ACC112 (cell line): ENCODE data around the gene SCAPER.
"Not testable (repeated sequence)": the region's sequence is repeated elsewhere in the genome, so short reads cannot be mapped to it uniquely, and the experiment has no call there.

Experiments used
- H2AFZ ChIP-seq: fragments of 200-600 bp; sonication (generic); one replicate; pipeline ENCODE4 v1.6.0; 2017; ENCODE audit warnings: antibody characterized with exemption, low read length; ENCODE audit not compliant: unreplicated experiment
- H3K27ac ChIP-seq: fragments of 200-600 bp; sonication (generic); 2 replicates; pipeline ENCODE4 v1.5.1; 2014; ENCODE audit warnings: low read depth, mild to moderate bottlenecking, antibody characterized with exemption, low read length, moderate library complexity
- H3K27me3 ChIP-seq: fragments of 200-600 bp; sonication (generic); 2 replicates; pipeline ENCODE4 v1.6.1; 2014; ENCODE audit warnings: mild to moderate bottlenecking, antibody characterized with exemption, low read length, moderate library complexity, mixed read lengths; ENCODE audit not compliant: insufficient read depth
- H3K36me3 ChIP-seq: fragments of 200-600 bp; sonication (generic); 2 replicates; pipeline ENCODE4 v1.6.1; 2016; ENCODE audit warnings: mild to moderate bottlenecking, antibody characterized with exemption, low read length, moderate library complexity, mixed read lengths; ENCODE audit not compliant: insufficient read depth
- H3K4me1 ChIP-seq: fragments of 200-600 bp; sonication (generic); one replicate; pipeline ENCODE4 v1.6.1; 2016; ENCODE audit warnings: low read length, mixed read lengths; ENCODE audit not compliant: insufficient read depth, unreplicated experiment, control insufficient read depth
- H3K4me3 ChIP-seq: fragments of 200-600 bp; sonication (generic); 2 replicates; pipeline ENCODE4 v1.5.1; 2014; ENCODE audit warnings: mild to moderate bottlenecking, low read depth, low read length
- H3K79me2 ChIP-seq: fragments of 200-600 bp; sonication (generic); one replicate; pipeline ENCODE4 v1.6.0; 2016; ENCODE audit warnings: low read length; ENCODE audit not compliant: control insufficient read depth, unreplicated experiment, insufficient read depth

The SCAPER gene

GRCh38 chr15:76823890-76824289, 81.2 kb downstream of the SCAPER start:
- Histone ChIP-seq H3K79me2 (peaks cover 4% of the 10 kb centered on the region), H3K27ac (no peak overlapping the region), H3K27me3 (no peaks in the 10 kb centered on the region), H2AFZ (no peak overlapping the region), H3K4me3 (no peak overlapping the region), H3K36me3 (no peaks in the 10 kb centered on the region), H3K4me1 (no peaks in the 10 kb centered on the region)

- H3K79me2 ChIP-seq, result peaks cover 4% of the 10 kb centered on the region
- H3K27me3 ChIP-seq, result no peaks in the 10 kb centered on the region
- H3K4me1 ChIP-seq, result no peaks in the 10 kb centered on the region
- H3K36me3 ChIP-seq, result no peaks in the 10 kb centered on the region
- no peak overlapping the region for H3K27ac ChIP-seq
- H2AFZ ChIP-seq, result no peak overlapping the region
- H3K4me3 ChIP-seq, result no peak overlapping the region
Measured at GRCh38 chr15:76823303-76823702, 81.8 kb downstream of the SCAPER start.

- not testable (repeated sequence) for H3K79me2 ChIP-seq, H2AFZ ChIP-seq, H3K27ac ChIP-seq, H3K4me3 ChIP-seq, H3K4me1 ChIP-seq, H3K36me3 ChIP-seq, H3K27me3 ChIP-seq
Measured at GRCh38 chr15:76818926-76819325, 86.2 kb downstream of the SCAPER start.

- no peaks in the 10 kb centered on the region for H3K79me2 ChIP-seq
- H3K36me3 ChIP-seq, result no peaks in the 10 kb centered on the region
- H3K27me3 ChIP-seq, result no peaks in the 10 kb centered on the region
- H3K4me3 ChIP-seq, result no peak overlapping the region
- no peak overlapping the region for H2AFZ ChIP-seq
- no peaks in the 10 kb centered on the region for H3K4me1 ChIP-seq
- no peak overlapping the region for H3K27ac ChIP-seq
Measured at GRCh38 chr15:76815421-76815820, 89.7 kb downstream of the SCAPER start.

GRCh38 chr15:76812381-76812780, 92.8 kb downstream of the SCAPER start:
- Histone ChIP-seq H3K79me2 (no peaks in the 10 kb centered on the region), H3K4me3 (no peak overlapping the region), H3K27me3 (no peaks in the 10 kb centered on the region), H3K4me1 (no peaks in the 10 kb centered on the region), H2AFZ (no peak overlapping the region), H3K36me3 (no peaks in the 10 kb centered on the region; the same call in 1 of the 2 replicates), H3K27ac (no peak overlapping the region)

DNA sequence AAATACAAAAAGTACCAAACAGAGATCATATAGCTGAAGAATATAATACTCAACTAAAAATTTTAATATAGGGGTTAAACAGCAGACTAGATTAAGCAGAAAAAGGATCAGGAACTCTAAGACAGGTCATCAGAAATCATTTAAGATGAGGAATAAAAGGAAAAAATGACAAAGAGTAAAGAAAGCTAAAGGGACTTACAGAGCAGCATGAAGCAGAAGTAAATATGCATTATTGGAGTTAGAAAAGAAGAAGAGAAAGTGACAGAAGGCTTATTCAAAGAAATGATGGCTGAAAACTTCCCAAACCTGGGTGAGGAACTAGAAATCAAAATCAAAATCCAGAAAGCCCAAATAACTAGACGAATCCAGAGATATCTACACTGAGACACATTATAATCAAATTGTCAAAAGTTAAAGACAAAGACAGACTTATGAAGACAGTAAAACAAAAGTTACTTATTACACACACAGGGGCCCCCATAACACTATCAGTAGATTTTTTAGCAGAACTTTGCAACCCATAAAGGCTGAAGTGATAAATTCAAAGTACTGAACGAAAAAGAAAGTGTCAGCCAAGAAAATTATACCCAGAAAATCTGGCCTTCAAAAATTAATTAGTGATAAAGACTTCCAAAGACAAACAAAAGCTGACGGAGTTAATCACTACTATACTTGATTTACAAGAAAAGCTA, 95.6 kb downstream of the SCAPER start:
- no peaks in the 10 kb centered on the region for H3K79me2 ChIP-seq
- H3K4me3 ChIP-seq, result no peak overlapping the region
- H3K4me1 ChIP-seq, result peaks cover 4% of the 10 kb centered on the region
- no peak overlapping the region for H2AFZ ChIP-seq
- H3K36me3 ChIP-seq, result no peaks in the 10 kb centered on the region; the same call in 1 of the 2 replicates
- H3K27me3 ChIP-seq, result no peaks in the 10 kb centered on the region
- H3K27ac ChIP-seq, result no peak overlapping the region

- peaks cover 13% of the 10 kb centered on the region for H3K36me3 ChIP-seq
- no peak overlapping the region for H3K27ac ChIP-seq
- no peaks in the 10 kb centered on the region for H3K79me2 ChIP-seq
- H3K4me1 ChIP-seq, result peaks cover 4% of the 10 kb centered on the region
- no peak overlapping the region for H3K4me3 ChIP-seq
- no peak overlapping the region for H2AFZ ChIP-seq
- H3K27me3 ChIP-seq, result no peaks in the 10 kb centered on the region
Measured at GRCh38 chr15:76803049-76803571, 102.0 kb downstream of the SCAPER start.

- Histone ChIP-seq H3K79me2 (no peaks in the 10 kb centered on the region), H2AFZ (no peak overlapping the region), H3K27ac (no peak overlapping the region), H3K4me3 (no peak overlapping the region), H3K4me1 (peaks cover 4% of the 10 kb centered on the region), H3K27me3 (no peaks in the 10 kb centered on the region), H3K36me3 (peaks cover 13% of the 10 kb centered on the region)
Measured at GRCh38 chr15:76802411-76802810, 102.7 kb downstream of the SCAPER start.

DNA sequence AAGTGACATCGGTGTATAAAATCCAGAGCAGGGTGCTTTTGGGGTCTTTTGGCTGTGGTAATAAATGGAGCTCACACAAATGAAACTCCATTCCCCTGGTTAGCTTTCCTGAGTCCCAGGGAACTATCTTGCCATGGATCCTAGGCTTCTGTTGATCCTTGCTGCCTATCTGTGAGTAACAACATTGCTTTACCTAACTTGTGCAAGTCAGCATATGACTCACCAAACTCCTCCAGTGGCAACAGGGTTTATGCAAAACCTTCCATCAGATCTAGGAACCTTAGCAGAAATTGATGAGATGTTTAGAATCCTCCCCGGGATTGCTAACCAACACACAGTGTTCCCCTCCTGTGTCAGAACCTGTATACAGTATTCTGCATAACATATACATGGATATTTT, 105.4 kb downstream of the SCAPER start:
- Histone ChIP-seq H3K27ac (no peak overlapping the region), H3K36me3 (peaks cover 13% of the 10 kb centered on the region), H3K27me3 (no peaks in the 10 kb centered on the region), H3K79me2 (no peaks in the 10 kb centered on the region), H3K4me1 (no peaks in the 10 kb centered on the region), H3K4me3 (no peak overlapping the region), H2AFZ (no peak overlapping the region)

GRCh38 chr15:76795217-76795616, 109.9 kb downstream of the SCAPER start:
- H3K36me3 ChIP-seq, result peaks cover 19% of the 10 kb centered on the region
- no peaks in the 10 kb centered on the region for H3K27me3 ChIP-seq
- no peak overlapping the region for H3K27ac ChIP-seq
- H3K79me2 ChIP-seq, result no peaks in the 10 kb centered on the region
- no peaks in the 10 kb centered on the region for H3K4me1 ChIP-seq
- H2AFZ ChIP-seq, result no peak overlapping the region
- H3K4me3 ChIP-seq, result no peak overlapping the region

- no peak overlapping the region for H3K27ac ChIP-seq
- H3K79me2 ChIP-seq, result no peaks in the 10 kb centered on the region
- no peak overlapping the region for H3K4me3 ChIP-seq
- peaks cover 19% of the 10 kb centered on the region for H3K36me3 ChIP-seq
- no peak overlapping the region for H2AFZ ChIP-seq
- no peaks in the 10 kb centered on the region for H3K27me3 ChIP-seq
- H3K4me1 ChIP-seq, result no peaks in the 10 kb centered on the region
Measured at GRCh38 chr15:76793162-76793561, 112.0 kb downstream of the SCAPER start.
